CD4-positive, alpha-beta memory T cell (primary cell): Measurements from ENCODE around the gene FSIP1. TPM values are rescaled to one million over a fixed set of nuclear protein-coding genes. Genes with fewer than 3 reads are reported as not detected.
A peak's percentile ranks its signal among the peaks of the same experiment; 100 is the strongest.

ENCODE experiments used
- CTCF ChIA-PET: fragments of 350-600 bp; sonication (Branson Sonifier 250); formaldehyde crosslinking; loops from one replicate; lab custom pipeline; 2021; ENCODE audit warnings: inconsistent platforms; ENCODE audit not compliant: partially characterized antibody; lab: Charles Lee
- POLR2A ChIA-PET: fragments of 350-600 bp; sonication (Branson Sonifier 250); formaldehyde crosslinking; loops from one replicate; lab custom pipeline; 2021; ENCODE audit not compliant: partially characterized antibody; lab: Charles Lee
- DNase-seq, 5 donors: peaks; one replicate each; pipeline versions ENCODE4 v3.0.0 to v3.0.0-alpha.2; 2020 to 2022; ENCODE audit warnings: mixed read lengths in 1 of 5
- H3K27ac ChIP-seq: one replicate; pipeline ENCODE4 v1.7.0; 2013; ENCODE audit warnings: low read depth, low read length
- H3K27me3 ChIP-seq: 2 replicates; pipeline ENCODE4 v1.7.0; 2013; ENCODE audit warnings: mild to moderate bottlenecking, low read length, moderate library complexity; ENCODE audit not compliant: insufficient read depth
- H3K36me3 ChIP-seq: 2 replicates; pipeline ENCODE4 v1.7.0; 2013; ENCODE audit warnings: mild to moderate bottlenecking, low read length, moderate library complexity; ENCODE audit not compliant: insufficient read depth
- H3K4me1 ChIP-seq: 2 replicates; pipeline ENCODE4 v1.7.0; 2013; ENCODE audit warnings: mild to moderate bottlenecking, low read length, moderate library complexity; ENCODE audit not compliant: insufficient read depth
- H3K4me3 ChIP-seq, 2 donors: one replicate each; pipeline ENCODE4 v1.7.0; 2013; ENCODE audit warnings: low read length in 2 of 2, mild to moderate bottlenecking in 1 of 2
- H3K9me3 ChIP-seq, 2 donors: one replicate each; pipeline ENCODE4 v1.7.0; 2013; ENCODE audit warnings: low read length in 2 of 2, control low read depth in 1 of 2; ENCODE audit not compliant: control insufficient read depth in 1 of 2
- H3K27ac Mint-ChIP-seq, 7 donors: one replicate each; pipeline ENCODE4 v1.8.0; 2020 to 2021; ENCODE audit warnings: mixed read lengths in 7 of 7, mild to moderate bottlenecking in 6 of 7, inconsistent platforms in 3 of 7, moderate library complexity in 3 of 7
- H3K27me3 Mint-ChIP-seq, 2 donors: one replicate each; pipeline ENCODE4 v1.8.0; 2020 to 2021; ENCODE audit warnings: mixed read lengths in 2 of 2
- H3K36me3 Mint-ChIP-seq, 2 donors: one replicate each; pipeline ENCODE4 v1.8.0; 2020 to 2021; ENCODE audit warnings: mixed read lengths in 2 of 2, inconsistent platforms in 1 of 2, mild to moderate bottlenecking in 1 of 2
- H3K4me1 Mint-ChIP-seq, 4 donors: one replicate each; pipeline ENCODE4 v1.8.0; 2020 to 2021; ENCODE audit warnings: mixed read lengths in 4 of 4, mild to moderate bottlenecking in 1 of 4
- H3K4me3 Mint-ChIP-seq, 8 donors: one replicate each; pipeline ENCODE4 v1.8.0; 2020 to 2021; ENCODE audit warnings: mixed read lengths in 8 of 8, mild to moderate bottlenecking in 7 of 8, moderate library complexity in 6 of 8, inconsistent platforms in 3 of 8
- H3K9me3 Mint-ChIP-seq, 8 donors: one replicate each; pipeline ENCODE4 v1.8.0; 2020 to 2021; ENCODE audit warnings: mixed read lengths in 8 of 8, mild to moderate bottlenecking in 5 of 8, inconsistent platforms in 3 of 8, moderate library complexity in 1 of 8
- intact Hi-C: fragments of 100-400 bp; cut with micrococcal nuclease; formaldehyde crosslinking; loops from one replicate; pipeline ENCODE4 v1.15.1; 2023
- polyA plus RNA-seq, 2 donors: library from polyadenylated mRNA; unstranded; fragments of 300-500 nt; fragmentation: Illumina TruSeq; gene quantifications; one replicate each; pipeline ENCODE4 v1.2.3, GENCODE V29; 2021
- total RNA-seq, 2 experiments: library from RNA; stranded (reverse); gene quantifications; one replicate each; pipeline ENCODE4 v1.2.3, GENCODE V29; 2021

The FSIP1 gene
- total and polyA plus RNA-seq, 4 experiments from 2014 or later: 0.47 to 1.6 (median 1.1) TPM

DNA sequence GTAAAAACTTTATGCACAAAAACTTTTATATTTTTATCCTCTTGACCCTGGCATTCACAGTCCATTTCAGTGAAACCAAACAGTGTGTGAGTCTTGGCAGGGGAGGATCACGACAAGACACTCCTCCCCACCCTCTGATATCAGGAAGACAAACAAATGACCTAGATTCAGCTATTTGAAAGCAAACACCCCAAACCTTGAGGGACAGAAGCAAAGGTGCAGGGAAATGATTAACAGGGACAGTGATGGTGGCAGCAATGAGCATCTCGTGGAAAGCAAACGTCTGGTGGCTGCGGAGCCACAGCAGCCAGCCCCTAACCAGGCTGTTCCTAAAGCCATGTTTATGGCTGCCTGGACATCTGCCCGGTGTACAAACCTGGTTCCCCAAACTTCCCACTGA, 52.1 kb downstream of the FSIP1 start:
- H3K9me3 Mint-ChIP-seq: peaks cover 0 to 6% (median 0%) of the 10 kb centered on the region in 8 donors
- POLR2A ChIA-PET: no interaction called here
- Histone ChIP-seq H3K4me3 (no peak overlapping the region), H3K4me1 (no peaks in the 10 kb centered on the region), H3K27ac (no peak overlapping the region), H3K9me3 (no peaks in the 10 kb centered on the region), H3K36me3 (no peaks in the 10 kb centered on the region), H3K27me3 (no peaks in the 10 kb centered on the region)
- H3K27me3 Mint-ChIP-seq: peaks cover 4 to 6% of the 10 kb centered on the region in 2 donors
- H3K36me3 Mint-ChIP-seq: no peaks in the 10 kb centered on the region
- CTCF ChIA-PET: interaction anchor here (1.6 kb wide), 1 partner anchor 11 kb away, joined by 3 read pairs; no protein-coding TSS in a partner anchor
- intact Hi-C loops: no loop called here
- DNase-seq: no peak
- no peaks in the 10 kb centered on the region for H3K4me1 Mint-ChIP-seq
- H3K27ac Mint-ChIP-seq: no peak overlapping the region
- no peak overlapping the region for H3K4me3 Mint-ChIP-seq

DNA sequence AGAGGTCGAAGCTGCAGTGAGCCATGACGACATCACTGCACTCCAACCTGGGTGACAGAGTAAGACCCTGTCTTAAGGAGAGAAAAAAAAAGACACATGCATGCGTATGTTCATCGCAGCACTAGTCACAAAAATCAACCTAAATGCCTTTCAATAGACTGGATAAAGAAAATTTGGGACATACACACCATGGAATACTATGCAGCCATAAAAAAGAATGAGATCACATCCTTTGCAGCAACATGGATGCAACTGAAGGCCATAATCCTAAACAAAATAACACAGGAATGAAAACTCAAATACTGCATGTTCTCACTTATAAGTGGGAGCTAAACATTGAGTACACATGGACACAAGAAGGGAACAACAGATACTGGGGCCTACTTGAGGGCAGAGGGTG, 53.1 kb downstream of the FSIP1 start:
- Histone ChIP-seq H3K27ac (no peak overlapping the region), H3K27me3 (no peaks in the 10 kb centered on the region), H3K9me3 (no peaks in the 10 kb centered on the region), H3K4me1 (no peaks in the 10 kb centered on the region), H3K36me3 (no peaks in the 10 kb centered on the region), H3K4me3 (no peak overlapping the region)
- POLR2A ChIA-PET: no interaction called here
- CTCF ChIA-PET: no interaction called here
- no peak for DNase-seq
- intact Hi-C loops: no loop called here
- H3K36me3 Mint-ChIP-seq: no peaks in the 10 kb centered on the region
- H3K27me3 Mint-ChIP-seq: peaks cover 6% of the 10 kb centered on the region in 2 donors
- H3K27ac Mint-ChIP-seq: no peak overlapping the region
- no peak overlapping the region for H3K4me3 Mint-ChIP-seq
- H3K4me1 Mint-ChIP-seq: no peaks in the 10 kb centered on the region
- H3K9me3 Mint-ChIP-seq: peaks cover 0 to 6% (median 0%) of the 10 kb centered on the region in 8 donors

- no peaks in the 10 kb centered on the region for H3K27me3 ChIP-seq
- no peak for DNase-seq
- H3K36me3 Mint-ChIP-seq: no peaks in the 10 kb centered on the region
- H3K4me3 ChIP-seq: no peak overlapping the region
- no peak overlapping the region for H3K27ac Mint-ChIP-seq
- POLR2A ChIA-PET: no interaction called here
- H3K4me1 Mint-ChIP-seq: no peaks in the 10 kb centered on the region
- peaks cover 6% of the 10 kb centered on the region in 2 donors for H3K27me3 Mint-ChIP-seq
- intact Hi-C loops: no loop called here
- no peak overlapping the region for H3K27ac ChIP-seq
- H3K4me1 ChIP-seq: no peaks in the 10 kb centered on the region
- CTCF ChIA-PET: no interaction called here
- peaks cover 0 to 6% (median 0%) of the 10 kb centered on the region in 8 donors for H3K9me3 Mint-ChIP-seq
- no peaks in the 10 kb centered on the region for H3K36me3 ChIP-seq
- H3K9me3 ChIP-seq: no peaks in the 10 kb centered on the region
- no peak overlapping the region for H3K4me3 Mint-ChIP-seq
Observed at GRCh38 chr15:39728845-39729244, 53.8 kb downstream of the FSIP1 start.

DNA sequence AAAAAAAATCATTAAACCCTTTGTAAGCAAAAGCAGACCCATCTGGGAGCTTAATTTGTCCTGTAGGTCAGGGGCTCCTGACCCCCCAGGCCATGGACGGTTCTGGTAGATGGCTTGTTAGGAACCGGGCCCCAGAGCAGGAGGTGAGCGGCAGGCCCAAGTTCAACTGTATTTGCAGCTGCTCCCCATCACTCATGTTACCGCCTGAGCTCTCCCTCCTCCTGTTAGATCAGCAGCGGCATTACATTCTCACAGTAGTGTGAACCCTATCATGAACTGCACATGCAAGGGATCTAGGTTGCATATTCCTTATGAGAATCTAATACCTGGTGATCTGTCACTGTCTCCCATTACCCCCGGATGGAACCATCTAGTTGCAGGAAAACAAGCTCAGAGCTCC, 60.7 kb downstream of the FSIP1 start:
- no peak overlapping the region for H3K4me3 Mint-ChIP-seq
- H3K9me3 Mint-ChIP-seq: no peaks in the 10 kb centered on the region
- Histone ChIP-seq H3K27ac (no peak overlapping the region), H3K36me3 (no peaks in the 10 kb centered on the region), H3K27me3 (no peaks in the 10 kb centered on the region), H3K4me3 (no peak overlapping the region), H3K9me3 (no peaks in the 10 kb centered on the region), H3K4me1 (no peaks in the 10 kb centered on the region)
- POLR2A ChIA-PET: no interaction called here
- intact Hi-C loops: no loop called here
- DNase-seq: no peak
- CTCF ChIA-PET: interaction anchor here (1.1 kb wide), 1 partner anchor 35 kb away, joined by 3 read pairs; no protein-coding TSS in a partner anchor
- H3K4me1 Mint-ChIP-seq: no peaks in the 10 kb centered on the region
- H3K27me3 Mint-ChIP-seq: peaks cover 0 to 1% of the 10 kb centered on the region in 2 donors
- no peaks in the 10 kb centered on the region for H3K36me3 Mint-ChIP-seq
- no peak overlapping the region for H3K27ac Mint-ChIP-seq

- Histone ChIP-seq H3K27me3 (no peaks in the 10 kb centered on the region), H3K4me1 (no peaks in the 10 kb centered on the region), H3K9me3 (no peaks in the 10 kb centered on the region), H3K27ac (no peak overlapping the region), H3K36me3 (no peaks in the 10 kb centered on the region), H3K4me3 (no peak overlapping the region)
- peaks cover 0 to 1% of the 10 kb centered on the region in 2 donors for H3K27me3 Mint-ChIP-seq
- DNase-seq: no peak
- ChIA-PET POLR2A (no interaction called here), CTCF (interaction anchor here (1.1 kb wide), 1 partner anchor 36 kb away, joined by 3 read pairs; no protein-coding TSS in a partner anchor)
- intact Hi-C loops: no loop called here
- H3K4me3 Mint-ChIP-seq: no peak overlapping the region
- H3K9me3 Mint-ChIP-seq: no peaks in the 10 kb centered on the region
- no peaks in the 10 kb centered on the region for H3K4me1 Mint-ChIP-seq
- H3K27ac Mint-ChIP-seq: no peak overlapping the region
- no peaks in the 10 kb centered on the region for H3K36me3 Mint-ChIP-seq
Observed at GRCh38 chr15:39720621-39721611, 61.7 kb downstream of the FSIP1 start.

- CTCF ChIA-PET: interaction anchor here (0.8 kb wide), 1 partner anchor 10 kb away, joined by 3 read pairs; no protein-coding TSS in a partner anchor
- intact Hi-C loops: no loop called here
Observed at GRCh38 chr15:39720081-39720480, 62.6 kb downstream of the FSIP1 start.

DNA sequence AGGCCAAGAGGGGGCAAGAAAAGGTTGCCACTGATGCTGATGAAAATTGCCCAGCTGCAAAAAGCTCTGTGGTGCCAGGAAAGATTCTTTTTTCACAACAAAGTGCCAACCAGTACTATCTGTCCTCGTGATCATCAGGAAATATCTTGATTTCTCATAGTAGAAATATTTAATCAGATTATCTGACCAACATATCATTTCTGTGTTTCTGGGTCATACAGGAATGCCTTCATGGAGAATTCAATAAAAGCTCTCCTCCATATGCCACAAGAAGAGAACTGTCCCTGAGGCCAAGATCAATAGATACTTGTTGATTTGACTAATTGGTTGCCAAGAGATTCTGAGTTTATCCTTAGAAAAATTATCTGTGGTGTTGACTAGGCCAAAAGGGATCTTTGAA, 63.5 kb downstream of the FSIP1 start:
- no peaks in the 10 kb centered on the region for H3K4me1 ChIP-seq
- no peak overlapping the region for H3K4me3 ChIP-seq
- ChIA-PET CTCF (interaction anchor here (1.0 kb wide), 2 partner anchors 38 to 125 kb away, joined by 3 to 5 read pairs; no protein-coding TSS in a partner anchor), POLR2A (no interaction called here)
- H3K9me3 ChIP-seq: no peaks in the 10 kb centered on the region
- intact Hi-C loops: no loop called here
- no peak overlapping the region for H3K27ac ChIP-seq
- Mint-ChIP-seq H3K27me3 (no peaks in the 10 kb centered on the region), H3K36me3 (no peaks in the 10 kb centered on the region), H3K27ac (peak overlapping the region in 1 of 7 donors; percentile 16), H3K4me1 (no peaks in the 10 kb centered on the region), H3K9me3 (no peaks in the 10 kb centered on the region), H3K4me3 (no peak overlapping the region)
- no peaks in the 10 kb centered on the region for H3K36me3 ChIP-seq
- no peak for DNase-seq
- H3K27me3 ChIP-seq: no peaks in the 10 kb centered on the region

More at GRCh38 chr15:39720081-39720480, 62.6 kb downstream of the FSIP1 start:
- no peak for DNase-seq
- no peak overlapping the region for H3K4me3 ChIP-seq
- H3K4me1 Mint-ChIP-seq: no peaks in the 10 kb centered on the region
- H3K4me1 ChIP-seq: no peaks in the 10 kb centered on the region
- no peaks in the 10 kb centered on the region for H3K9me3 ChIP-seq
- H3K27ac Mint-ChIP-seq: no peak overlapping the region
- no peaks in the 10 kb centered on the region for H3K9me3 Mint-ChIP-seq
- H3K36me3 ChIP-seq: no peaks in the 10 kb centered on the region
- POLR2A ChIA-PET: no interaction called here
- H3K27me3 ChIP-seq: no peaks in the 10 kb centered on the region
- no peak overlapping the region for H3K4me3 Mint-ChIP-seq
- H3K36me3 Mint-ChIP-seq: no peaks in the 10 kb centered on the region
- no peaks in the 10 kb centered on the region for H3K27me3 Mint-ChIP-seq
- H3K27ac ChIP-seq: no peak overlapping the region
